SK-N-SH treated with all-trans-retinoic acid at 6 μM for 48 hours (cell line): ENCODE data around the gene CFAP221.

Experiments
- ATAC-seq: fragments of 200-7000 bp; cut with Tn5 transposase; 3 replicates; pipeline ENCODE4 v1.9.1; 2020; ENCODE audit warnings: mild to moderate bottlenecking, moderate library complexity
- ARNTL ChIP-seq: fragments of 450-650 bp; formaldehyde crosslinking; IDR thresholded peaks from 2 replicates; pipeline ENCODE4 v1.5.0; 2020; ENCODE audit warnings: low read depth, mild to moderate bottlenecking, moderate library complexity, borderline replicate concordance
- BACH2 ChIP-seq: fragments of 250-450 bp; sonication (Bioruptor Pico); IDR thresholded peaks from 2 replicates; pipeline ENCODE4 v1.9.0; 2021; ENCODE audit warnings: mild to moderate bottlenecking, borderline replicate concordance
- CSDC2 ChIP-seq: fragments of 250-450 bp; sonication (Bioruptor Pico); IDR thresholded peaks from 2 replicates; pipeline ENCODE4 v1.5.0; 2020; ENCODE audit warnings: mild to moderate bottlenecking, moderate library complexity
- GLIS3 ChIP-seq: fragments of 250-450 bp; sonication (Bioruptor Pico); IDR thresholded peaks from 2 replicates; pipeline ENCODE4 v1.5.0; 2020; ENCODE audit warnings: mild to moderate bottlenecking, moderate library complexity
- OSR1 ChIP-seq: fragments of 250-450 bp; sonication (Bioruptor Pico); IDR thresholded peaks from 2 replicates; pipeline ENCODE4 v1.8.0; 2022; ENCODE audit warnings: moderate library complexity, mild to moderate bottlenecking, inconsistent platforms
- PPARA ChIP-seq: fragments of 250-450 bp; sonication (Bioruptor Pico); IDR thresholded peaks from 2 replicates; pipeline ENCODE4 v1.5.0; 2020; ENCODE audit warnings: mild to moderate bottlenecking, borderline replicate concordance
- RARB ChIP-seq: fragments of 250-450 bp; sonication (Bioruptor Pico); IDR thresholded peaks from 2 replicates; pipeline ENCODE4 v1.8.0; 2021; ENCODE audit warnings: mild to moderate bottlenecking, moderate library complexity
- SNAI2 ChIP-seq: fragments of 250-450 bp; sonication (Bioruptor Pico); IDR thresholded peaks from 2 replicates; pipeline ENCODE4 v1.5.0; 2020; ENCODE audit warnings: mild to moderate bottlenecking, moderate library complexity
- TCF4 ChIP-seq: fragments of 250-450 bp; sonication (Bioruptor Pico); IDR thresholded peaks from 2 replicates; pipeline ENCODE4 v1.8.0; 2021; ENCODE audit warnings: mild to moderate bottlenecking, moderate library complexity, borderline replicate concordance
- TOX ChIP-seq: fragments of 250-450 bp; sonication (Bioruptor Pico); IDR thresholded peaks from 2 replicates; pipeline ENCODE4 v1.8.0; 2021; ENCODE audit warnings: mild to moderate bottlenecking, moderate library complexity, borderline replicate concordance
- ZC3H10 ChIP-seq: fragments of 250-450 bp; sonication (Bioruptor Pico); IDR thresholded peaks from 2 replicates; pipeline ENCODE4 v1.5.1; 2021; ENCODE audit warnings: mild to moderate bottlenecking, moderate library complexity
- ZFP3 ChIP-seq: fragments of 250-450 bp; sonication (Bioruptor Pico); IDR thresholded peaks from 2 replicates; pipeline ENCODE4 v1.5.0; 2020; ENCODE audit warnings: mild to moderate bottlenecking, moderate library complexity
- ZFP30 ChIP-seq: fragments of 450-650 bp; formaldehyde crosslinking; IDR thresholded peaks from 2 replicates; pipeline ENCODE4 v1.5.0; 2022; ENCODE audit warnings: mild to moderate bottlenecking, moderate library complexity
- ZNF565 ChIP-seq: fragments of 450-650 bp; formaldehyde crosslinking; conservative IDR thresholded peaks from 2 replicates; pipeline ENCODE4 v1.5.0; 2020; ENCODE audit warnings: low read depth, mild to moderate bottlenecking, moderate library complexity
- ZNF70 ChIP-seq: fragments of 450-650 bp; formaldehyde crosslinking; IDR thresholded peaks from 2 replicates; pipeline ENCODE4 v1.5.0; 2020; ENCODE audit warnings: mild to moderate bottlenecking, moderate library complexity
- ZNF8 ChIP-seq: fragments of 450-650 bp; formaldehyde crosslinking; IDR thresholded peaks from 2 replicates; pipeline ENCODE4 v1.5.0; 2020; ENCODE audit warnings: mild to moderate bottlenecking, moderate library complexity
- TF ChIP-seq, protein P1 (sequence below): fragments of 250-450 bp; sonication (Bioruptor Pico); IDR thresholded peaks from 2 replicates; pipeline ENCODE4 v1.5.1; 2020; ENCODE audit warnings: low read depth, mild to moderate bottlenecking, moderate library complexity
- TF ChIP-seq, protein P2 (sequence below): fragments of 250-450 bp; sonication (Bioruptor Pico); IDR thresholded peaks from 2 replicates; pipeline ENCODE4 v1.5.0; 2020; ENCODE audit warnings: mild to moderate bottlenecking, moderate library complexity
- TF ChIP-seq, protein P3 (sequence below): fragments of 250-450 bp; sonication (Bioruptor Pico); IDR thresholded peaks from 2 replicates; pipeline ENCODE4 v1.5.1; 2021; ENCODE audit warnings: mild to moderate bottlenecking, moderate library complexity
- TF ChIP-seq, protein P4 (sequence below): fragments of 250-450 bp; sonication (Bioruptor Pico); IDR thresholded peaks from 2 replicates; pipeline ENCODE4 v1.8.0; 2020; ENCODE audit warnings: mild to moderate bottlenecking, moderate library complexity, borderline replicate concordance

The CFAP221 gene

DNA sequence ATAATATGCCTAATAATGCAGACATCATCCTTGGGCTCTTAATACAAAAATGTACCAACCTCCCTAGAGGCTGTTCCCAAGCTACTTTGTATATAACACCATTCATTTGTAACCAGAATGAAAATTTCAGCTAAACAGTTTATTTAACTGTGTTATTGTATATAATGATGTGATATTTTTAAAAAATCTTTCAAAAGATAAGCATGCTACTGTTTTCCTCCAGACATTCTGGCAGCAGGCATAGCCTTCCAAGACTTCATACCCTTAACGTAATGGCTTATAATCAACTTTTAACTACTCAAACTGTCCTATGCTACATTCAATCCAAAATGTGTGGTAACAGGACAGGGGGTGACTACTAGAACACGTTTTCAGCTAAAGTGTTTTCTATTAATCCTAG lies 21.2 kb downstream of the CFAP221 start:
- no peak for ATAC-seq
- TF ChIP-seq GLIS3 (CRISPR knock-in tag) (no peak), ZC3H10 (no peak), ZNF70 (CRISPR knock-in tag) (no peak), SNAI2 (CRISPR knock-in tag) (no peak), CSDC2 (CRISPR knock-in tag) (no peak)

DNA sequence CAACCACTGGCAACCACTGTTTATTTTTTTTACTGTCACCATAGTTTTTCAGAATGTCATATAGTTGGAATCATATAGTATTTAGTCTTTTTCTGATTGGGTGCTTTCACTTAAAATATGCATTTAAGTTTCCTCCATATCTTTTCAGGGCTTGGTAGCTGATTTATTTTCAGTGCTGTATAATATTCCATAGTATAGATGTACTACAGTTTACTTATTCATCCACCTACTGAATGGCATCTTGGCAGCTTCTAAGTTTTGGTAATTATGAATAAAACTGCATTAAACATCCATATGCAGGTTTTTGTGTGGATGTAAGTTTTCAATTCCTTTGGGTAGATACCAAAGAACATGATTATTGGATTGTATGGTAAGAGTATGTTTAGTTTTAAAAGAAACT lies 23.0 kb downstream of the CFAP221 start:
- TF ChIP-seq, protein P1, sequence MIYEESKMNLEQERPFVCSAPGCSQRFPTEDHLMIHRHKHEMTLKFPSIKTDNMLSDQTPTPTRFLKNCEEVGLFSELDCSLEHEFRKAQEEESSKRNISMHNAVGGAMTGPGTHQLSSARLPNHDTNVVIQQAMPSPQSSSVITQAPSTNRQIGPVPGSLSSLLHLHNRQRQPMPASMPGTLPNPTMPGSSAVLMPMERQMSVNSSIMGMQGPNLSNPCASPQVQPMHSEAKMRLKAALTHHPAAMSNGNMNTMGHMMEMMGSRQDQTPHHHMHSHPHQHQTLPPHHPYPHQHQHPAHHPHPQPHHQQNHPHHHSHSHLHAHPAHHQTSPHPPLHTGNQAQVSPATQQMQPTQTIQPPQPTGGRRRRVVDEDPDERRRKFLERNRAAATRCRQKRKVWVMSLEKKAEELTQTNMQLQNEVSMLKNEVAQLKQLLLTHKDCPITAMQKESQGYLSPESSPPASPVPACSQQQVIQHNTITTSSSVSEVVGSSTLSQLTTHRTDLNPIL = no peak
- TF ChIP-seq, protein P2, sequence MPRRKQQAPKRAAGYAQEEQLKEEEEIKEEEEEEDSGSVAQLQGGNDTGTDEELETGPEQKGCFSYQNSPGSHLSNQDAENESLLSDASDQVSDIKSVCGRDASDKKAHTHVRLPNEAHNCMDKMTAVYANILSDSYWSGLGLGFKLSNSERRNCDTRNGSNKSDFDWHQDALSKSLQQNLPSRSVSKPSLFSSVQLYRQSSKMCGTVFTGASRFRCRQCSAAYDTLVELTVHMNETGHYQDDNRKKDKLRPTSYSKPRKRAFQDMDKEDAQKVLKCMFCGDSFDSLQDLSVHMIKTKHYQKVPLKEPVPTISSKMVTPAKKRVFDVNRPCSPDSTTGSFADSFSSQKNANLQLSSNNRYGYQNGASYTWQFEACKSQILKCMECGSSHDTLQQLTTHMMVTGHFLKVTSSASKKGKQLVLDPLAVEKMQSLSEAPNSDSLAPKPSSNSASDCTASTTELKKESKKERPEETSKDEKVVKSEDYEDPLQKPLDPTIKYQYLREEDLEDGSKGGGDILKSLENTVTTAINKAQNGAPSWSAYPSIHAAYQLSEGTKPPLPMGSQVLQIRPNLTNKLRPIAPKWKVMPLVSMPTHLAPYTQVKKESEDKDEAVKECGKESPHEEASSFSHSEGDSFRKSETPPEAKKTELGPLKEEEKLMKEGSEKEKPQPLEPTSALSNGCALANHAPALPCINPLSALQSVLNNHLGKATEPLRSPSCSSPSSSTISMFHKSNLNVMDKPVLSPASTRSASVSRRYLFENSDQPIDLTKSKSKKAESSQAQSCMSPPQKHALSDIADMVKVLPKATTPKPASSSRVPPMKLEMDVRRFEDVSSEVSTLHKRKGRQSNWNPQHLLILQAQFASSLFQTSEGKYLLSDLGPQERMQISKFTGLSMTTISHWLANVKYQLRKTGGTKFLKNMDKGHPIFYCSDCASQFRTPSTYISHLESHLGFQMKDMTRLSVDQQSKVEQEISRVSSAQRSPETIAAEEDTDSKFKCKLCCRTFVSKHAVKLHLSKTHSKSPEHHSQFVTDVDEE (CRISPR knock-in tag) = no peak
- TF ChIP-seq ZFP3 (CRISPR knock-in tag) (no peak), ZNF565 (CRISPR knock-in tag) (no peak)
- TF ChIP-seq, protein P3, sequence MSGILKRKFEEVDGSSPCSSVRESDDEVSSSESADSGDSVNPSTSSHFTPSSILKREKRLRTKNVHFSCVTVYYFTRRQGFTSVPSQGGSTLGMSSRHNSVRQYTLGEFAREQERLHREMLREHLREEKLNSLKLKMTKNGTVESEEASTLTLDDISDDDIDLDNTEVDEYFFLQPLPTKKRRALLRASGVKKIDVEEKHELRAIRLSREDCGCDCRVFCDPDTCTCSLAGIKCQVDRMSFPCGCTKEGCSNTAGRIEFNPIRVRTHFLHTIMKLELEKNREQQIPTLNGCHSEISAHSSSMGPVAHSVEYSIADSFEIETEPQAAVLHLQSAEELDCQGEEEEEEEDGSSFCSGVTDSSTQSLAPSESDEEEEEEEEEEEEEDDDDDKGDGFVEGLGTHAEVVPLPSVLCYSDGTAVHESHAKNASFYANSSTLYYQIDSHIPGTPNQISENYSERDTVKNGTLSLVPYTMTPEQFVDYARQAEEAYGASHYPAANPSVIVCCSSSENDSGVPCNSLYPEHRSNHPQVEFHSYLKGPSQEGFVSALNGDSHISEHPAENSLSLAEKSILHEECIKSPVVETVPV (CRISPR knock-in tag) = no peak
- ATAC-seq = no peak

DNA sequence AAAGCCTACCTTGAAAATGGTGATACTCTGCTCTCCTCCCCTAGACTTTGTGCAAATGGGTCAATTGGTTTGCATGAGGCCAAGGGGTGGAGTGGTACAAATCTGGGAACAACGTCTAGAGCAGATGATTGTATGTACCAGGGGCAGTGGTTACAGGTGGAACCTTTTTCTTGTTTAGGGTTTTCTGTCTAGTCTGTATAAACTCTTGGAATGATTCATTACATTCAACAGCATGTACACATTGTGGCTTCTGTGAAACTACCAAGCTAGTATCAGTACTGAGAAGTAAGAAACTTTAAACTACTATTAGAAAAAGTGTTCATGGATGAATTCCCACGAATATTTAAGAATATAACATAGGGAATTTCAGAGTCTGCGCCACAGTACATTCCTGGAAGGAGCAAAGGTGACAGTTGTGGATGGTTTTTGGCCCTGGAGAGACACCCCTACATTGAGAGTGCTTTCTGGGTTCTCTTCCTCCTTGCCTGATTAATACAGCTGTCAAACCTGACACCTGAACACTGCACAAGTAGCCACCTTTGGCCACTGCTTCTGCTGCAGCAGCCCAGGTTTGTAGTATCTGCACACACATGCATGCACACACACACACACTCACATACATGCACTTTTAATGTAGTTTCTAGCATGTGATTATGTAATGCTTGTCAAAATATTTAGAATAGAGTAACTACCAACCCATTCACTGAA lies 30.0 kb downstream of the CFAP221 start:
- TF ChIP-seq BACH2 (CRISPR knock-in tag) = no peak
- TF ChIP-seq PPARA (CRISPR knock-in tag) = no peak
- TF ChIP-seq ZFP30 = no peak
- no peak for TF ChIP-seq ZNF8 (CRISPR knock-in tag)
- TF ChIP-seq SNAI2 (CRISPR knock-in tag) = no peak
- TF ChIP-seq TOX = no peak
- no peak for TF ChIP-seq RARB (CRISPR knock-in tag)
- TF ChIP-seq ZC3H10 = no peak
- no peak for TF ChIP-seq OSR1
- TF ChIP-seq, protein P2 (CRISPR knock-in tag) = no peak
- no peak for TF ChIP-seq ARNTL (CRISPR knock-in tag)
- TF ChIP-seq, protein P4, sequence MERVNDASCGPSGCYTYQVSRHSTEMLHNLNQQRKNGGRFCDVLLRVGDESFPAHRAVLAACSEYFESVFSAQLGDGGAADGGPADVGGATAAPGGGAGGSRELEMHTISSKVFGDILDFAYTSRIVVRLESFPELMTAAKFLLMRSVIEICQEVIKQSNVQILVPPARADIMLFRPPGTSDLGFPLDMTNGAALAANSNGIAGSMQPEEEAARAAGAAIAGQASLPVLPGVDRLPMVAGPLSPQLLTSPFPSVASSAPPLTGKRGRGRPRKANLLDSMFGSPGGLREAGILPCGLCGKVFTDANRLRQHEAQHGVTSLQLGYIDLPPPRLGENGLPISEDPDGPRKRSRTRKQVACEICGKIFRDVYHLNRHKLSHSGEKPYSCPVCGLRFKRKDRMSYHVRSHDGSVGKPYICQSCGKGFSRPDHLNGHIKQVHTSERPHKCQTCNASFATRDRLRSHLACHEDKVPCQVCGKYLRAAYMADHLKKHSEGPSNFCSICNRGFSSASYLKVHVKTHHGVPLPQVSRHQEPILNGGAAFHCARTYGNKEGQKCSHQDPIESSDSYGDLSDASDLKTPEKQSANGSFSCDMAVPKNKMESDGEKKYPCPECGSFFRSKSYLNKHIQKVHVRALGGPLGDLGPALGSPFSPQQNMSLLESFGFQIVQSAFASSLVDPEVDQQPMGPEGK (CRISPR knock-in tag) = no peak
- TF ChIP-seq ZNF565 (CRISPR knock-in tag) = no peak
- TF ChIP-seq, protein P1 = no peak
- TF ChIP-seq, protein P3 (CRISPR knock-in tag) = no peak
- no peak for TF ChIP-seq GLIS3 (CRISPR knock-in tag)
- no peak for TF ChIP-seq CSDC2 (CRISPR knock-in tag)
- TF ChIP-seq TCF4 = no peak
- ATAC-seq = no peak
